ENCODE measurements around the gene UBE2L6.
A peak's percentile ranks its signal among the peaks of the same experiment; 100 is the strongest.

The UBE2L6 gene

DNA sequence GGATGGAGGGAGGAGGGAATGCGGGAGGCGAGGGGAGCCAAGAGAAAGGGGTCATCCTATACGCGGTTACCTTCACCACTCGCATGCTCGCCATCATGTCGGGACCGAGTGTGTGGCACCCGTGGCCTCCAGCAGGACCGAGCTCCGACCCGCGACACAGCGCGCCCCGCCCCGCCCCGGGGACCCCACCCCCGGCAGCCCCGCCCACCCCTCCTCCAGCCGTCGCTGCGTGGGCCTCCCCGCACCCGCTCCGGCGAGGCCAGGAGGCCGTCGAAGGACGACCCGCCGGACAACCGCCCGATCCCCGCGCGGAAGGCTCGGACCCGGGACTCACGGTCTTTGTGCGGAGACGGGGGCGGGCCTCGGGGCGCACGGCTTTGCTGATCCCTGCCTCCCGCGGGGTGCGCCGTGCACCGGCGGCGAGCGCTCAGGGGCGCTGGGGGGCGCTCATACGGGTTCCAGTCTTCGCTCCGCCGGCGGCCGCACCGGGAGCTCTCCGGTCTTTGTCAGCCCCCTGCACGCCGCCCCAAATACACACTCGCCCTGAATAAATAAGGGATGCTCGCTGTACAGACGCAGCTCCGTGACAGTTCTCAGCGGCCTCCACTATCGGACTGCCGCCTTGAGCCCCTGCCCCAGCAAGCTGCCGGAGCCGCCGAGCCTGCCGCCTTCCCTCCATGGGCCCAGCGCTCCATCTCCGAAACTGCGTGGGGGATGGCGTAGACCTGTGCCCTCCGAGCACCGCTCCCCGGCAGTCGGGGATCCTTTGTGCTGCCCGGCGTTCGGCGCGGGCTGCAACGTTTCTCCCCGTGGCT lies at the start of gene UBE2L6:
Gene UBE2L6, minus strand, starts transcription at position 158 of the 815 bp plus-strand sequence. Its CDS starts 61 bp downstream, at position 97.
- peak; percentile 87 for DNase-seq

DNA sequence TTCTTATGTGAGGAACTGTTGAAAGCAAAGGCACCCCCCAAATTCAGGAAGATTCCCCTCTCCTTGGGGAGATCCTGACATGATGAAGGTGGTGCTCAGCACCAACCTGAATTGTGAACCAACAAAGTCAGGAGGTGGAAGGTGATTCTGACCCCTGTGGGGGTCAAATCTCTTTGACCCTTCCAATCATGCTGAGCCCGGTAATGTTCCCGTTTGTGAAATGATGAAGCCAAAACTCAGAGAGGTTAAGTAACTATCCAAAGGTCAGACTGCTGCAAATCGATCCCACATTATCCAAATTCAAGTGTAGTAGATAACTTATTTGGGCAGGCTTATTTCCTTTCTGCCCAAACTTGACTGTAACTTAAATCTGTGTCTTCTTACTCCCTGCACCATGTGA lies 49.1 kb upstream of the UBE2L6 start:
- no peak for DNase-seq

DNA sequence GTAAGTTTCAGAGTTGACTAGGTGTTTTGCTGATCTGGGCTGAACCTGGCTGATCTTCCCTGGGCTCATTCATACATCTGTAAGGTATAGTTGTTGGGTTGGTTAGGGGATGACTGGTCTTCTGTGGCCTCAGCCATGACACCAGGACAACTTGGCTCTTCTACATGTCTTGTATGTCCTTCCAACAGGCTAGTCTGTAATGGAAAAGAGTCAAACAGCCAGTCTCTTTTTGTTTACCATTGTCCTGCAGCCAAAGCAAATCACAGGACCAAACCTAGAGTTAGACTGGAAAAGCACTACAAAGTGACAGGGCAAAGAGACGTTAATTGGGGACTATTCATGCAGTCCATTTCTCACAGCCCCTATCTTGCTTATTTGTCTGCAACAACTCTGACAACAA lies 47.8 kb upstream of the UBE2L6 start:
- DNase-seq = no peak

DNA sequence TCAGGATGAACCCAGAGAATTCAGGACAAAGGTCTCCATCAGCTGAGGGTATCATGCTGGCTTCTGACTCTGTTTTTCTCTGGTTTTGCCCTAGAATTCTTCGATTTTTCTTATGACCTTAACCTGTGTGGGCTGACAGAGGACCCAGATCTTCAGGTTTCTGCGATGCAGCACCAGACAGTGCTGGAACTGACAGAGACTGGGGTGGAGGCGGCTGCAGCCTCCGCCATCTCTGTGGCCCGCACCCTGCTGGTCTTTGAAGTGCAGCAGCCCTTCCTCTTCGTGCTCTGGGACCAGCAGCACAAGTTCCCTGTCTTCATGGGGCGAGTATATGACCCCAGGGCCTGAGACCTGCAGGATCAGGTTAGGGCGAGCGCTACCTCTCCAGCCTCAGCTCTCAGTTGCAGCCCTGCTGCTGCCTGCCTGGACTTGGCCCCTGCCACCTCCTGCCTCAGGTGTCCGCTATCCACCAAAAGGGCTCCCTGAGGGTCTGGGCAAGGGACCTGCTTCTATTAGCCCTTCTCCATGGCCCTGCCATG lies 46.8 kb upstream of the UBE2L6 start:
- DNase-seq = no peak

DNA sequence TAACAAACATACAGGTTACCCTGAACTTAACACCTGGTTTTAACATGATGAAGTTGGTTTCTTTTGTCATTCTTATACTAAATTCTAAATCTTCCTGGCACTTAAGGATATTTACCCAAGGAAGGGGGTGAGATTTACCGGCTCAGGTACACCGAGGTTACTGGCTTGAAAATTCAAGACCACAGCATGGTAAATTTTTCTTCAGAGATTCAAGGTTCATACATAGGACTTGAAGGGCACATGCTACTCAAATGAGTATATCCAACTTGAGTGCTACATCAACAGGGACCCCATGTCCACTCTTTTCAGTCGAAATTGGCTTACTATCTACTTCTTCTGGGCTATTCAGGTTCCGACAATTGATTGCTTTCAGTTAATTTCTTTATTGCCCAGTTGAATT lies 42.7 kb upstream of the UBE2L6 start:
- DNase-seq = no peak

DNA sequence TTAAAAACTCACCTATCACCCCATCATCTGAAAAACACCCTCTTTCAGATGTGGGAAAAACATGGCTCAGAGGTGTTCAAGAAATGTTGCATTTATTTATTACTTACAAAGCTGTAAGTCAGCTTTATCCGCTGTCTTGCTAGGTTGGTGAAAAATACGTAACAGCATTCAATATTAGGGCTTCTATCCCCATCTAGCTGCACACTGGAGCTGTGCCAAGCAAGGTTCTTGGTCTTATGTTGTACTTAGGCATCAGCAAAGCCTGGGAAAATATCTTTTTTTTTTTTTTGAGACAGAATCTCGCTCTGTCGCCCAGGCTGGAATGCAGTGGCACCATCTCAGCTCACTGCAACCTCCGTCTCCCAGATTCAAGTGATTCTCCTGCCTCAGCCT lies 37.6 kb upstream of the UBE2L6 start:
- DNase-seq = no peak

DNA sequence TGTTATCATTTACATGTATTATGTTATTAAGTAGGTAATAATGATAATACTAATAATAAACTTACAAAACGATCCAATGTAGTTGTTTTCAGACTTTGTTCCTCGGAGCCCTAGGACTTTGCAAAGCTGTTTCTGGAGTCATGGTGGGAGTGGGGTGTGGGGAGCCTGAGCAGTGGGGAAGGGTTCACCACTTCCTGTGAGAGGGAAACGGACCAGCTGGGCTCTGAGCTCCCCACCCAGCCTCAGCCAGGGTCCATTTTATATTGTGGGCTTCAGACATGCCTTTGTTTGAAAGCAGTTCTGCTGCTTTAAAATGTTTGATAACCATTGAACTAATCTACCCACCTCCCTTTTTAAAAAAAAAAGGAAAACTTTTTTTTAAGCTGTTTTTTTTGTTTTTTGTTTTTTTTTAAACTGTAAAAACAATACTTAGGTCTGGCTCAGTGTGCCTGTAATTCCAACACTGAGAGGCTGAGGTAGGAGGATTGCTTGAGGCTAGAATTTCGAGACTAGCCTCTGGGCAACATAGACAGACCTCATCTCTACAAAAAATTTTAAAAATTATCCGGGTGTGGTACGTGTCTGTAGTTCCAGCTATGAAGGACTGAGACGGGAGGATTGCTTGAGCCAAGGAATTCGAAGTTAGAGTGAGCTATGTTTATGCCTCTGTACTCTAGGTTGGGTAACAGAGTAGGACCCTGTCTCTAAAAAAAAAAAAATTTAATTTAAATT lies 37.0 kb upstream of the UBE2L6 start:
- no peak for DNase-seq

DNA sequence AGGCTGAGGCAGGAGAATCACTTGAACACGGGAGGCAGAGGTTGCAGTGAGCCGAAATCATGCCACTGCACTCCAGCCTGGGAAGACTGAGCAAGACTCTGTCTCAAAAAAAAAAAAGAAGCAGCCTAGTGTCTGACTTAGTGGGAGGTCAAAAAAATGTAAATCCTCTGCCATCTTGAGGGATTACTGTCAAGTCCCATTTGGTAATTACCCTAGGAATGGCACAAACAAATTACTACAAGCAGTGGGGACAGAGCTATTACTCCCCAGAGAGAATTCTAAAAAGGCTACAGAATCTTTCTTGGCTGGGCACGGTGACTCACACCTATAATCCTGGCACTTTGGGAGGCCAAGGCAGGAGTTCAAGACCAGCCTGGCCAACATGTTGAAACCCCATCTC lies 33.8 kb upstream of the UBE2L6 start:
- DNase-seq = no peak

DNA sequence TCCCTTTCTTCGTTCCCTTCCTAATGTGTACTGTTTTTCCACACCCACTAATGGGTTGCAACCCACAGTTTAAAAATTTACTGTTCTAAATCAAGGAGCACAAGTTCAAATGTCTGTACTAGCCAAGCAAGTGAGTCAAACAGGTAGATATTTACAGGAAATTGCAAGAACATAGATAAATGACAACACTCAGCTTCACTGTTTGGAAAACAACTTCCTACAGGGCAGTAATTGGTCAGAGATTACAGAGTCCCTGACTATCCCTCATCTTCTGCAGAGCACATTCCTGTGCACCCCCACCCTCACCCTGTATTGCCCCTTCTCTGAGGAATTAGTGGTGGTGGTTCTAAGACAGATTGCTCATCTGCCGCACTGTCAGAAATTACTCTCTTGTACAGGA lies 31.9 kb upstream of the UBE2L6 start:
- no peak for DNase-seq

DNA sequence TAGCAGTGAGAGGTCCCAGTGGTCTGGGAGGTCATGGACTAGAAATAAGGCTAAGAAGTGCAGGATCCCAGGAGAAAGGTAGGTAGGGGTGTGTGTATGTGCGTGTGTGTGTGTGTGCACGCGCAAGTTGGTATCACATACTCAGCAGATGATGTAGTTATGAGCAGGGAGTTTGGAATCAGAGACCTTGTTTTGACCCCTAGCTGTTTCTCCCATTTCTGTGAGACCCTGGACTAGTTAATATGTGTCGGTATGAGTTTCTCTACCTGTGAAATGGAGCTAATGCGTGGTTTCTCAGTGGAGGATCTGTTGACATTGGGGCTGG lies 31.3 kb upstream of the UBE2L6 start:
- DNase-seq = no peak

DNA sequence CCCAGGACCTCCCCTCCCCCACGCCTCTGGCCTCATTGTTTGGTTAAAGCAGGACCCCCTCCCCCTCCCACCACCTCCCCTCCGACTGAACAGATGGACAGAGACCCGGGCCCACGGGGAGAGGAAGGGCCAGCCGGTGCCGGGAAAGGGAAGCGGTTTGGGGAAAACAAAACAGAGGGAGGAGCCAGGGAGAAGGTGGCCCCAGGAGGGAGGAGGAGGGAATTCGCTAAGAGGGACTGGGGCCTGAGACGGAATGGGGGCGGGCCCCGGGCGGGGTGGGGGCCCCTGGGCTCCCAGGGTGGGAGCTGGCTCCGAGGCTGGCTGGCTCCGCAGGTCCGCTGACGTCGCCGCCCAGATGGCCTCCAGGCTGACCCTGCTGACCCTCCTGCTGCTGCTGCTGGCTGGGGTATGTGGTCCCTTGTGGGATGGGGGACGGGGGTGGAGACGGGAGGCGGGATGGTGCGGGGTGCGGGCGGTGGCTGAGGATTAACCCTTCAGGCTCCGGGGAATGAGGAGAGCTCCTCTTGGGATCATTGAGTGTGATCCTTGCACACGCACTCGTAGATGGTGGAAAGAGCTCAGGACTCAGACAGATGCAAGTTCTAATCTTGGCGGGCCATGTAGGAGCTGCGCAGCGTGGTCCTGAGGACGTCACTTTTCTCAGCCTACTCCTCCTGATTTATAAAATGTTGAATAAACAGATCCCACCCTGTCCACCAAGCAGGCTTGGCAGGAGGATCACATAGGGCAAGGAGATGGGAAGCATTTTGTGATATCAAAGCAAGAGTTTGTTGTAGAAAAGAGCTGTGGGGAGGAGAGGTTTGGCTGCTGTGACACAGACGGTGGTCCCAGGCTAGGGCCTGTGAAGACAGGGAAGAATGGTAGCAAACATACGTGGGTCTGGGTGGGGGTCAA lies 30.7 kb upstream of the UBE2L6 start:
- no peak for DNase-seq

DNA sequence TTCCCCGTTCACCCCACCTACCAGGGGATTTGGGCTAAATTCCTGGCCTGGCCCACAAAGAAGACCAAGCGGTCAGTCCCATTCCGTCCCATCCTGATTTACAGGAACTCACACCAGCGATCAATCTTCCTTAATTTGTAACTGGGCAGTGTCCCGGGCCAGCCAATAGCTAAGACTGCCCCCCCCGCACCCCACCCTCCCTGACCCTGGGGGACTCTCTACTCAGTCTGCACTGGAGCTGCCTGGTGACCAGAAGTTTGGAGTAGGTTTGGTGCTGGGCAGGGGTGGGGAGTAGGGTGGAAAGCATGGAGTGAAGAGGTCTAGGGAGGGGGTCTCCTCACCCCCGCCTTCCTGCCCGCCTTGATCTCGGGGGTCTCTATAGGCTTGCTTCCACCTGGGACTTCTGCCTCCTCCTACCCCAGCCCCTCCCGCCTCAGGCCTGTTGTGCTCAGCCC lies 30.0 kb upstream of the UBE2L6 start, which contains the start of gene SERPING1:
Gene SERPING1, plus strand, starts transcription at position 225 of the 455 bp plus-strand sequence. CDS start 586 bp downstream, outside the sequence.
- no peak for DNase-seq

DNA sequence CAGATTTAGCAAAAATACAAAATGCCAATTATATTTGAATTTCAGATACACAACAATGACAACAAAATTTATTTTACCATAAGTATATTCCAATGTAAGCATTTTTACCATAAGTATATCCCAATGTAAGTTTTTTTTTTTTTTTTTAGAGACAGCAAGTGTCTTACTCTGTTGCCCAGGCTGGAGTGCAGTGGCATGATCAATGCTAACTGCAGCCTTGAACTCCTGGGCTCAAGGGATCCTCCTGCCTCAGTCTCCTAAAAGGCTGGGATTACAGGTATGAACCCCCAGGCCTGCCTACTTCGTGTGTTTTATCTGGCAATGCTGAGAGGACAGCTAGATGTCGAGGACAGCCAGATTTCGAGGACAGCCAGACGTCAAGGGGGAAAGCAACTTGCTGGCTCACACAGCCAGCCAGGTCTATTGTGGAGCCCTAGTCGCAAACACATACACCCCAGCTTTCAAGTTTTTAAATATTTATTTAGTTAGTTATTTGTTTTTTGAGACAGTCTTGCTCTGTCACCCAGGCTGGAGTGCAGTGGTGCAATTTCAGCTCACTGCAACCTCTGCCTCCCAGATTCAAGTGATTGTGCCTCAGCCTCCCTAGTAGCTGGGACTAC lies 28.9 kb upstream of the UBE2L6 start:
- DNase-seq = no peak

DNA sequence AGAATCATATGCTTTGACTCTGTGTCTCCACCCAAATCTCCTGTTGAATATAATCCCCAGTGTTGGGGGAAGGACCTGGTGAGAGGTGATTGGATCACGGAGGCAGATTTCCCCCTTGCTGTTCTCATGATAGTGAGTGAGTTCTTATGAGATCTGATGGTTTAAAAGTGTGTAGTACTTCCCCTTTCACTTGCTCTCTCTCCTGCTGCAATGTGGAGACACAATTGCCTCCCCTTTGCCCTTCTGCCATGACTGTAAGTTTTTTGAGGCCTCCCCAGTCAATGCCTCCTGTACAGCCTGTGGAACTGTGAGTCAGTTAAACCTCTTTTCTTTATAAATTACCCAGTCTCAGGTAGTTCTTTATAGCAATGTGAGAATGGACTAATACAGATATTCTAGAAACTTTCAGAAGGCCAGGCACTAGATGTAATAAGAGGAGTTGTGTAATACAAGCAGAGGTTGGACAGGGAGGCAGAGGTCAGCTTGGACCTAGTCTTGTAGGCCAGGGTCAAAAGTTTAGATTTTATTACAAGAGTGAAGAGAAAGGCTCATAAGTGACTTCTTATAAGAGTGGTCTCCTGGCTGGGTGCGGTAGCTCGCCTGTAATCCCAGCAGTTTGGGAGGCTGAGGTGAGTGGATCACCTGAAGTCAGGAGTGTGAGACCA lies 20.7 kb upstream of the UBE2L6 start:
- DNase-seq = no peak

DNA sequence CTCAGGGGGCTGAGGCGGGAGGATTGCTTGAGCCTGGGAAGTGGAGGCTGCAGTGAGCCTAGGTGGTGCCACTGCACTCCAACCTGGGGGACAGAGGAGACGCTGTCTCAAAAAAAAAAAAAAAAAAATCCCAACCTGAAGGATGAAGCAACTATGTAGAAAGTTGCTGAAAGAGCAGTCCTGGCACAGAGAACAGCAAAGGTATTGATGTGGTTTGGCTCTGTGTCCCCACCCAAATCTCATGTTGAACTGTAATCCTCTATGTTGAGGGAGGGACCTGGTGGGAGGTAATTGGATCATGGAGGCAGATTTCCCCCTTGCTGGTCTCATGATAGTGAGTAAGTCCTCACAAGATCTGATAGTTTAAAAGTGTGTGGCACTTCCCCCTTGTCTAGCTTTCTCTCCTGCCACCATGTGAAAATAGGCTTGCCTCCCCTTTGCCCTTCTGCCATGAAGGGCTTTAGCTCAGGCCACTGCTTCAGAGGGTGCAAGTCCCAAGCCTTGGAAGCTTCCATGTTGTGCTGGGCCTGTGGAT lies 19.3 kb upstream of the UBE2L6 start:
- DNase-seq = no peak

DNA sequence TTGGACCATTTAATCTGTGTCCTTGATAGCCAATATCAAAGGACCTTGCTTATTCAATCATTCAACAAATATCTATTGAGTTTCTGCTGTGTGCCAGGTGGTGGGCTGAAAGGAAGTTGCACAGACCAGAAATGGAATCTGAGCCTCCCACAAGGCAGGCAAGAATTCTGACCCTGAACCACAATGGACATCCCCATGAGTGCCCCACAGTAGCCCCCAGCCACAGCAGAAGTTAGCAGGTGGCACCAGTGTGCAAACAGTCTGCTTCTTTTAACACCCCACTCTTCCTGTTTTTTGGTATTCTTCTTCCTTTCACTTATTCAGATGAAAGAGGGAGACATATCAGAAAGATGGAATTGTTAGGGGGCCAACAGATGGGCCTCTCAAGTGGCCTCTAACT lies 17.8 kb upstream of the UBE2L6 start:
- no peak for DNase-seq

DNA sequence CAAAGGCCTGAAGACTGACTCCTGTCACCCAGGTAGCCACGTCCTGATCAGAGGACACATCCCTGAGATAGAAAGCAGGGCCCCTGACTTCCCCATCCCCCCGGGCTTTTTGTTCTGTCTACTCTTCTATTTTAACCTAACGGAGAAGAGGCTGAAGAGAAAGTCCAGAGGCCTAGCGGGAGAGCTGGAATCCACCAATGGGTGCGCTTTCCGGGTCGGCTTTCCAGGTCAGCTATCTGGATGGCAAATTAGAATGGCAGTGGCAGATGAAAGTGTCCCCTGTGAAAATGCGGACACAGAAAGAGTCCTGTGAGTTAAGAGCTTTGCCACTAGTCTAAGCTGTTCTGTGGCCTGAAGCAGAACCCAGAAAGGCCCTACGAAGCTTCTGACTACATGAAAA lies 16.9 kb upstream of the UBE2L6 start:
- DNase-seq = no peak

DNA sequence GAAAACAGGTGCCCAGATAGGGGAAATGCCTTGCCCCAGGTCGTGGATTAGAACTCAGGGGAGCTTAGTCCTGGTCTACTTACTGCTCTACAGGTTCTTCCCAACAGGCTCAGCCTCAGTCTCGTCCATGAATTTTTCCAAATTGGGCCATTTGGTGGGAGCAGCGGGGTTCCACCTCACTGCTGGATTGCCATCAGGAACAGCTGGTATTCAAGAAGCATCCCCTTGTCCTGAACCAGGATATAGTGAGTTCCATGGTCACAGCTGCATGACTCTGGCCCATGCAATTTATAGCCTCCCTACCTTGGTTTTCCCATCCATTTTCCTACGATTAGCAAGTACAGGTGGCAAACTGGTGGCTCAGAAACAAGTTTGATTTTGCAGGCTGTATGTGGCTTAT lies 6.6 kb upstream of the UBE2L6 start:
- DNase-seq = no peak

DNA sequence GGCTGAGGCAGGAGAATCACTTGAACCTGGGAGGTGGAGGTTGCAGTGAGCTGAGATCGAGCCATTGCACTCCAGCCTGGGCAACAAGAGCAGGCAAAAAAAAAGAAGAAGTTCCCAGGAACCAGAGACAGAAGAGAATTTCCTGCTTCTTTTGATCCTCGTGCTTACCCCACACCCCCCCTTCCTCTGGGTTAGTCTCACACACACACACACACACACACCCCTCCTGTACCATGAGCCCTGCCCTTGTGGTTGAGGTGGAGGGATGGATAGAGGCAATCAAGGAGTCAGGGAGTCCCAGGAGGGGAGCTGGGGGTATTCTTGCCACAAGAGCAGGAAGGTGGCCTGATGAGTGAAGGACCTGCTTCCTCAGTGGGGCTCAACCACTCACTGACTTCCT lies 4.1 kb upstream of the UBE2L6 start:
- DNase-seq = no peak

DNA sequence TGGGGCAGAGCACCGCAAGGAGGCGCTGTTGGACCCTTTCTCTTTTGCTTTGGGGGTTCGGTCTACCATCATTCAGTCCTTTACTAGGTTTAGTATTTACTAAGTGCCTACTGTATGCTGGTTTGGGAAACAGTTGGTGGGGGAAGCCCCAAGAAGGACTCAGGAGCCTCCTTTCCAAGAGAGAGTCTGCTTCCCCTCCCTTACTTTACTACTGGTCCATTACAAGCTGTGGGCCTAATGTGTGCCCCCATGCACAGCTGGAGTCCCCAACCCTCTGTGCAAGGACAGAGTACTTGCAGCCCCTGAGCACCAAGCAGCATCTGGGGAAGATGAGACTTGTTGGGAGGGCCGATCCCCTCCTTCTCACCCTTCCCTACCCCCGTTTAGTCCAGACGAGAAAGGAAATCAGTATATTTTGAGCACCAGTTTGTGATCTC lies 876 bp upstream of the UBE2L6 start:
- DNase-seq = no peak

DNA sequence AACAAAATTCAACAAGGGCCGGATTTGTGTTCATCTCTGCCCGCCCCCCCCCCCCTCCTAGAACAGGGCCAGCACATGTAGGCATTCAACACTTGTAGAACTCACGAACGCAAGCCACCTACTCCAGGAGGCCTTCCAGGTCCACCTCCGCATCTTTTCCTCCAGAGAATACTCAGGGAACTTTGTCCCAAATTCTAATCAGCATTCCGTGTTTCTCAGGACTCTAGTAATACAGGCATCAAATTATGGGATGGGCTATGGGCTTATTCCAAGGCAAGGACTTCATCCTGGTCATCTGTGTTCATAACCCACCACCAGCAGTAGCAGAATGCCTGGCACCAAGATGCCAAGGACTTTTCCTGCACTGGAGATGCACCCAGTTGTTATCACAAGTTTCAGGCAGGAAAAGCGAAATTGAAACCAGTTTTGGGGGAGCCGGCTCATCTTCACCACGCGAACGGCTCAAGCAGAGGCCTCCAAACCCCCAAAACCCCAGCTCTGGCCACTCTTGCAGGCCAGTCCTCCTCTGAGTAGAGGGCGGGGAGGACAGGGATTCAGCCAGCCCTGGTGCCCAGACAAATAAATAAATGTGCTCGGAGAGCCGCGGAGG lies 462 bp downstream of the UBE2L6 start:
- no peak for DNase-seq
